Suprapubic skin (tissue), 4 donors: ENCODE results near the gene C16orf78.

Experiments
- CTCF ChIP-seq, 2 donors: fragments of 200-600 bp in 1 of 2; fragments of 450-650 bp in 1 of 2; sonication (generic) in 1 of 2; IDR thresholded peaks; one replicate each; pipeline ENCODE4 v1.5.1; 2016 to 2019; ENCODE audit warnings: antibody characterized with exemption in 2 of 2, mild to moderate bottlenecking in 1 of 2, moderate library complexity in 1 of 2
- EP300 ChIP-seq: sonication (generic); formaldehyde crosslinking; IDR thresholded peaks from one replicate; pipeline ENCODE4 v1.6.1; 2017; ENCODE audit warnings: antibody characterized with exemption
- POLR2A ChIP-seq, 2 donors: fragments of 450-650 bp; IDR thresholded peaks; one replicate each; pipeline ENCODE4 v1.6.1; 2017; ENCODE audit warnings: antibody characterized with exemption in 2 of 2, mild to moderate bottlenecking in 2 of 2, moderate library complexity in 2 of 2
- POLR2AphosphoS5 ChIP-seq, 3 donors: sonication (generic); formaldehyde crosslinking; IDR thresholded peaks; one replicate each; pipeline ENCODE4 v1.6.1; 2017; ENCODE audit warnings: antibody characterized with exemption in 3 of 3

- TF ChIP-seq CTCF (IDR thresholded peaks at IDR 0.05) = no peak
- TF ChIP-seq EP300 = no peak
- TF ChIP-seq POLR2A (IDR thresholded peaks at IDR 0.05) = no peak
- TF ChIP-seq POLR2AphosphoS5 (IDR thresholded peaks at IDR 0.05) = no peak
Observed at GRCh38 chr16:49439676-49440075, 66.1 kb downstream of the C16orf78 start.
